ENCODE results near the gene PSMG3.
"Not testable (repeated sequence)": the region's sequence is repeated elsewhere in the genome, so short reads cannot be mapped to it uniquely, and the experiment has no call there.

Gene PSMG3

DNA sequence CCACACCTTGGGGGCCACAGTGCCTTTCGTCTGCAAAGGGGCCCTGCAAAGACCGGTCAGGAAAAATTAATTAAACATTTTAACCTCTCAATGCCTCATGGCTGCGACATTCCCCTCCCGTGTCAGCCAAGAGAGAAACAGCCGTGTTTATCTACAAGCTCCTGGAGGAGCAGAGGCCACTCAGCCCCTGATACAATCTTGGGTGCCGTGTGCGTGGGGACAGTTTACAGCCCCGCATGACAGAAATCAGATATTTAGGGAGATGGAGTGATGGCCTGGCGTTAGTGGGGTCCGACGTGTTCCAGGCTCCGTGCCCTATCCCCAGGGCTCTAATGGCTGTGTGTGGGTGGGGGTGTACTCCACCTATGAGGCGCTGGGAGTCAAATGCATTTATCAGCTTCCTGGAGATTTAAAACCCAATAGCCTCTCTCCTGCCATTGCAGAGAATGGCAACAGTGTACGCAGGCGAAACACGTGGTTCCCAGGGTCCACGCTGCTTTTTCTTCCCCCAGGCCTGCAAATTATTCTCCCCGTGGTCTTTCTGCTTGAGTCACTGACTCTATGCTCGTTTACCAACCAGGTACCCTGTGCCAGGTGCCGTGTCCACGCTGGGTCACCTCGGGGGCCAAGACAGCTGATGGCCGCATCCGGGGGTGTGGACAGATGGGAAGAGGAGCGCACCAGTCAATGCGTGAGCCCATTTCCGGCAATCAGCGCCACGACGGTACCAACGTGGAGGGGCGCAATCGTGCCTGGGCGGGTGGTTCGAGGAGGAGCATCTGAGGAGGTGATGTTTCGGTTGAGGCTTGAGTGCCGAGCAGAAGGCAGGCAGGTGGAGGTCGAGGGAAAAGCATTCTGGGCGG is 26.6 kb upstream of the PSMG3 start:
- DNase-seq = no peak

GRCh38 chr7:1595636-1596035 is 25.8 kb upstream of the PSMG3 start:
- no peak for DNase-seq

GRCh38 chr7:1595027-1595426 is 25.2 kb upstream of the PSMG3 start:
- DNase-seq = no peak

GRCh38 chr7:1593904-1594421 is 24.1 kb upstream of the PSMG3 start:
- DNase-seq = no peak

DNA sequence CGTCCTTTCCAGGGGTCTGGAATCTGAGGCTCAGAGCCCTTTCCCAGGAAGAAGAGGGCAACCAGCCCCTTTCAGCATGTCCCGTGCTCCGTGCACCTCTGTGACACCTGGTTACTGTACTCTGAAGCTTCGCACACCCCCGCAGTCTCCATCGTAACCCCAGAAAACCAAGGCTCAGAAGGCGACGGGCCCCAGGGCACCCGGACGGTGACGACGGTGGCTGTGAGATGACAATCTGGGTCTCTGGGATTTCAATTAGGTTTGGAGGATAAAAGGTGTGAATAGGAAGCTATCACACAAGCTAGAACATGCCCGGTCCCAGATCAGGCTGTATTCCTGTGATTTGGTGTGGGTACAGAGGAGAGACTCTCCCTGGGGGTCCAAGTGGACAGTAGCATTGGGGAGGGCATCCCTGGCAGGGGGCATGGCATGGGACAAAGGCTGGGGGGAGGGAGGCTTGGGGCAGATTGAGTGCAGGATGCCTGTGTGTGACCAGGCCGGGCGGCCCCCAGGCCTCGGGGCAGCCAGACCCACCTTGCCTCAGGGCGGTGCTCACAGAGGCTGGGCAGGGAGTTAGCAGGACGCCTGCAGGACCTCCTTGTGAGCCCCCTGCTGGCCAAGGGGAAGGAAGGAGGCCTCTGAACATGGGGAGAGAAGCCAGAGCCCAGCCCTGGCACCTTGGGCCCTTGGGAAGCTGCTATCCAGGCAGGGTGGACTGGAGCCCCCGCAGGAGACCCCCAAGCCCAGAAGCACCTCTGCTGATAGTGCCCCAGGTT is 23.4 kb upstream of the PSMG3 start:
- DNase-seq = no peak

- DNase-seq = no peak
Observed at GRCh38 chr7:1592299-1592871, 22.6 kb upstream of the PSMG3 start.

DNA sequence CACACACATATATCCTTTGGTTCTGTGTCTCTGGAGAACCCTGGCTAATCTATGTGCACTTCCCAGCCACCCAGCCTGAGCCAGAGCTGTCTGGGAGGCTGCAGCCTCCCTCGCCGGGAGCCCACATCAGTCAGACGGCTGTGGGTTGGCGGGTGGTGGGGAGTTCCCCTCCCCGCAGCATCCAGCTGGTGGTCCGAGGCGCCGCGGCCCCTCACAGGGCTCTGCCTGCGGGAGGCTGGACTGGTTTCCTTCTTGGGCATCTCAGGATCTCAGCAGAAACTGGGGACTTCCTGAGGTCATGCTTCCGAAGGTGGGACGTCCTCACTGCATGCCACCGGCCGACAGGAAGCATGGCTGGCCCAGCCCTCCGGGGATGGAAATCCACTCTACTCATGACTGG is 22.0 kb upstream of the PSMG3 start:
- DNase-seq = no peak

DNA sequence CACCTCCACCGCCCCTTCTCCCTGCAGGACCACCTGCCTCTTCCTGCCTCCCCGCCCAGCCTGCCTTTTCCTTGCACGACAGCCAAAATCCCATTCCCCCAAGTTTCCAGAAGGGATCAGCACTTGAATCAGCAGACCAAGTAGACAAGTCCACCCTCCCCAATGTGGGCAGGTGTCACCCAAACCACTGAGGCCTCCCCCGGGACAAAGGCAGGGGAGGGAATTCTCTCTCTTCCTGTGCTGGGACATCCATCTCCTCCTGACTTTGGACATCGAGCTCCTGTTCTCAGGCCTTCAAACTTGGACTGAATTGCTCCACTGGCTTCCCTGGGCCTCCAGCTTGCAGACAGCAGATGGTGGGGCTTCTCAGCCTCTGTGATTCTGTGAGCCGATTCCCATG is 21.6 kb upstream of the PSMG3 start:
- no peak for DNase-seq

DNA sequence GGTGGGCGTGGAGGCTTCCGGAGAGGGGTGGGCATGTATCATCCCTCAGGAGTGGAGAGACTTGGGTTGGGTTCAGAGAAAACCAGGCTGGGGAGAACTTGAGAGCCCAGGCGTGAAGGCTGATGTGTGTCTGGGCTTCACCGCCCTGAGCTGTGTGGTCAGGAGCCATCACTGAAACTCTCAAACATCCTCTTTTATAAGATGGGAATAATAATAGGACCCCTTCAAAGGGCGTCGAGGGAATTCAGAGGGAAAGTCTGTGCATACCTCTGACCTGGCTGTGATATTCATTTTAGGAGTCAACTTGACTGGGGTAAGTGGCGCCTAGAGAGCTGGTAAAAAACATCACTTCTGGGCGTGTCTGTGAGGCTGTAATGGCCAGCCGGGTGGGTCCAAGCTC is 21.1 kb upstream of the PSMG3 start:
- no peak for DNase-seq

GRCh38 chr7:1590476-1590875 is 20.6 kb upstream of the PSMG3 start:
- no peak for DNase-seq

GRCh38 chr7:1588978-1589377 is 19.1 kb upstream of the PSMG3 start:
- no peak for DNase-seq

DNA sequence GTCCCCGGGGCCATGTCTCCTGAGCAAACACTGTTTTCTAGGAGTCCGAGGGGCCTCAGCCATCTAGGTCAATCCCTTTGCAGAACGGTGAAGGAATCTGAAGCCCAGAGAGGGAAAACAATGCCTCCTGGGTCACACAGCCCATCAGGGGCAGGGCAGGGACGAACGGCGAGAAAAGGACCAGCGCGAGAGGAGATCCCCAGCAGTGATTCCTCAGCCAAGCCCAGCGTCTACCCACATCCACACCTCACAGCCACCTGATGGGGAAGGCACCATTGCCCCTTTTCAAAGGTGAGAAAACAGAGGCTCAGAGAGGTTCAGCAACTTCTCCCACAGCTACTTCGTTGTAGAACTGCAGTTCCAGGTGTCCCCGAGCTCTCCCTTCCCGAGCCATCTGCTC is 17.9 kb upstream of the PSMG3 start:
- no peak for DNase-seq

DNA sequence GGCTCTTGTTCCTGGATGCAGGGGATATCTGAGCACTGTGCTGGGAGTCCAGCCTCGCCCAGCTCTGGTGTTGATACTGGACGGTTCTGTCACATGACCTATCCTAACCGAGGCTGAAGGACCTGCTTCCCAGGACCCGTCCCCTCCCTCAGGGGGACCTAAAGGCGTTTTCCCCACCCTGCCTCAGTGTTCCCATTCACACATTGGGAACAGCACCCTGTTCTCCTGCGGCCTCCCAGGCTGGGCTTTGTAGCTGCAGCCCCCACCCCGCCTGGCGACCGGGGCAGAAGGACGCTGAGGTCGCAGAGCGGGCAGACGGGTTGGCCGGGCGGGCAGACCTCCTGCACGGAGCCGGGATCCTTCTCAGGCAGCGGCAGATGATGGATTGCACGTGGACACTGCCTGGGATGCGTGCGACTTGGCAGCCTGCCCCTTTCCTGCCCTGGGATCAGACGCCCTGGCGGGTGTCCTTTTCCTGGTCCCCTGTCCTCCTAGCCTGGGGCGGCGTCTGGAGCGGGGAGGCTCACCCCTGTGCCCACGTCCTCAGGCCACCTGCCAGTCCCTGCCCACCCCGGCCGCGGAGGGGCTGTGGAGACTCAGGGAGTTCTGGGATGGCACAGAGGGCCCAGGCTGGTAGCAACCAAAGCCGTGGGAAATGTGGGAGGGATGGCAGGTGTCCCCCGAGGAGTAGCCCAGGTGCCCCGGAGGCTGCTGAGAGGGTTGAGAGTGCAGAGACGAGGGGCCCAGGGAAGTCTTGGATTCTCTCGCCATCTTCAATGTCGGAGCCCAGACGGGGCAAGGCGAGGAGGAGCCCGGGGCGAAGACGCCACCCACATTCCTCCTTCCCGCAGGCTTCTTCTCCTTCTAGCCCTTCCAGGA is 17.2 kb upstream of the PSMG3 start:
- no peak for DNase-seq

DNA sequence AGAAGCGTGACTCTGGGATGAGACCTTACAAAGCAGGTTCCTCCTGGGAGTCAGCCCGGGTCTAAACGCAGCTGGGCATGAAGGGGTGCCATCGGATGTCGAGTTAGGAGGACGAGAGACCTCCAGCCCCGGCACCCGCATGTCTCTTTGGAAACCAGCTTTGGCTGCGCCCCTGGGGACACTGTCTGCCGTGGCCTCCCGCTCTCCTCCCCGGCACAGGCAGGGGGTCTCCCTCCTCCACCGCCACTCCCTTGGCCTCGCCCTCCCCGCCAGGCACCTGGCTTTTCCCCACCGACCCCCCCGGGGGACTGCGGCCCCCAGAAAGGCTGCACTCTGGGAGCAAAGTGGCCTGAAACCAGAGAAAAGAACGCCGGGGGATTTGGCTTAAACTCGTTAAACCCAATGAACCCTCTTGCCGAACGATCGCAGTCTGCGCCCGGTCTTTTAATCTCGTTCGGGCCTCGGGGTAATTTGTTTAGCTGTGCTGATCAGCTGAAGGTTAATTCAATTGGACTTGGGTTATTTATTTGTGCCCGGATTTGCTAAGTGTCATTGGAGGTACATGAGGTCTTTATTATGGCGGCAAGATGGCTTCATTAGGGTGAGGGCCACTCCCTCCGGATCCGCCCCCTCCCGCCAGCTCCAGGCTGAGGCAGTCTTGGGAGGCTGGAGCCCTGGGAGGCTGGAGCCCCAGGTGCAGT is 16.4 kb upstream of the PSMG3 start:
- no peak for DNase-seq

DNA sequence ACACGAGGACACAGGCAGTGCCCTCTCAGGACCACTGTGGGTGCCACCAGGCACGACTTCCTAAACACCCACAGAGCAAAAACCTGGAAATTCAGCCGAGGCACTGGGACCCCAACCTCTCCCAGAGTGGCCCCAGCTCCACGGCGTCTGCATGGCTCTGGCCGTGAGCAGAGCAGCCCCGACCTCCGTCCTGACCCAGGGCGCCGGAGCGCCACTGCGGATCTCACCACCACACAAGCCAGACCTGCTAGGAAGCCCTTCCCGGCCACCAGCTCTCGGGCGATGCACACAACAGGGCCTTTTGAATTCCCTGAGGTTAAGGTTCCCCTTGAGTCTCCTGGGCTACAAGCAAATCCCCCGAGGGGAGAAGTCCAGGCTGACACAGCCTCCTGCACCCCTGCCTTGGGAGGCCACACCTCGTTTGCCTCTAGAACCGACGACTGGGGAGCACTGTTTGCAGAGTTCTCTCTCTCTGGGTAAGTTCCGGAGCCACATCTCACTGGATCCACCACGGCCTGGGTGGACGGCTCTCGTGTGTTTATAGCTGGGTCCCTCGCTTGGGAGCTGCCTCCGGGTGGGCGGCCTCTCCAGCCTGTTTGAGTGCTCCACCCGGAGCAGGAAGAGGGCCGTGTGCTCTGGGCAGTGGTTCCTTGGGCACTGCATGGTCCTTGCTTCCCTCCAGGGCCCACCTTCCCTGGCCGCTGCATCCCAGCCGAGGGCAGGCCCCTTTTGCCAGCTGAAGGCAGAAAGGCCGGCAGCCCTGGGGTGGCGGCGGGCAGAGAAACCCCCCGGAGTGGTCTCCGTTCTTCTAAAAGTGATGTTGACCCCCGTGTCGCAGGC is 15.5 kb upstream of the PSMG3 start:
- DNase-seq = no peak

GRCh38 chr7:1584700-1585099 is 14.9 kb upstream of the PSMG3 start:
- DNase-seq = no peak

- not testable (repeated sequence) for DNase-seq
Observed at GRCh38 chr7:1583241-1583930, 13.6 kb upstream of the PSMG3 start.

DNA sequence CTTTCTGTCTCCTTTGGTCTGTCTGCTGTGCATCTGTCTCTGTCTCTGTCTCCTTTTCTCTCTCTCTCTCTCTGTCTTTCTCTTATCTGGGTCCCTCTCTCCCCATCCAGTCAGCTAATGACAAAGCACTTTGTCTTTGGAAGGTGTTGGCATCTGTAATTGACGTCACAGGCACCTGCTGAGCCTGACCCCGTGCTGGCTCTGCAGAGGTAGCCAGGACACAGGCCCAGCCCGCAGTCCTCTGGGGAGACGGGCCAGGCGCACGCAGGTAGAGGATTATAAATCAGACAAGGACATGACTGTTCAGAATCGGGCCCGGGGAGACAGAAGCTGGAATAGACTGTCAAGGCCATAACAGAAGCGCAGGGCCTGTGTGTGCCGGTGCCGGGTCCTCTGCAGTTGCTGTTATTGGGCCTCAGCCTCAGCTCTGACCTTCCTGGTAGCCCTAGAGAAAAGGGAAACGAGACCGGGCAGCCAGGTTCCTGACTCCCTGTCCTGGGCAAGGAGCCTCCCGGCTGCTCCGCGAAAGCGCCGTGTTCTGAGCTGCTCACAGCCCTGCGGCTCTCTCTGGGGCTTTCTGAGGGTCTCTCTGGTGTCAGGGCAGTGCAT is 10.7 kb upstream of the PSMG3 start:
- DNase-seq = no peak

DNA sequence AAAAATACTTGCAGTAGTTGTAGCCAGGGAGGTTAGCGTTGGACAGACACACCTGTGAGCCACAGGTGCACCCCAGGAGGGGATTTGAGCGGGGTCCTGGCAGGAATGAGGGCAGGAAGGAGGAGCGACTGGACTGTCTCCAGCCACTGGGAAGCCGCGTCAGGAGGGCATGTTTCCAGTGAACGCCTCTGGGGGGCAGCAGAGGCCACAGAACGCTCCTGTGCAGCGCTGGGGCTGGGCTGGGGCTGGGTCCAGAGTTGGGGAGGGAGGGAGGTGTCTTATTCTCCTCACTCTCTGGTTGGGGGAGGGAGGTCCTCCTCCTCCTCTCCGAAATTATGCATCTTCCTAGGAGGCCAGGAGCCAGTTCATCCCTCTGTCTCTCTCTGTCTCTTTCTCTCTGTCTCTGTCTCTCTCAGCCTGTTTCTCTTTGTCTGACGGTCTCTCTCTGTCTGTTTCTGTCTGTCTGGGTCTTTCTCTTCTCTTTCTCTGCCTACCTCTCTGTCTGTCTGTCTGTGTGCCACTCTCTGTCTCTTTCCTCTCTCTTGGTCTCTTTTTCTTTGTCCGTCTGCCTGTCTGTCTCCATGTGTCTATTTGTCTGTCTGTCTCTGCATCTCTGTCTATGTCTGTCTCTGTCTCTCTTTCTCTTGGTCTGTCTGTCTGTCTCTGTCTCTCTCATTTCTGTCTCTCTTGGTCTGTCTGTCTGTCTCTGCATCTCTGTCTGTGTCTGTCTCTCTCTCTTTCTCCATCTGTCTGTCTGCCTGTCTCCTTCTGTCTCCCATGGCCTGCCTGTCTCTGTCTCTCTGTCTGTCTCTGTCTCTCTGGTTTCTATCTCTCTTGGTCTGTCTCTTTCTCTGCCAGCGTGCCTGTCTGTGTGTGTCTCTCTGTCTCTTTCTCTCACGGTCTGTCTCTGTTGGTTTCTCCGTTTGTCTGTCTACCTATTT is 9.9 kb upstream of the PSMG3 start:
- DNase-seq = peak; percentile 45

All from DMS 273 treated with DMSO at 0.1 percent for 48 hours (cell line).